Iris pigment epithelial cell (primary cell): ENCODE data around the gene AP4S1.

Experiments
- DNase-seq: peaks from one replicate; pipeline ENCODE4 v3.0.0-alpha.2; 2011; ENCODE audit warnings: low read depth

Gene AP4S1

DNA sequence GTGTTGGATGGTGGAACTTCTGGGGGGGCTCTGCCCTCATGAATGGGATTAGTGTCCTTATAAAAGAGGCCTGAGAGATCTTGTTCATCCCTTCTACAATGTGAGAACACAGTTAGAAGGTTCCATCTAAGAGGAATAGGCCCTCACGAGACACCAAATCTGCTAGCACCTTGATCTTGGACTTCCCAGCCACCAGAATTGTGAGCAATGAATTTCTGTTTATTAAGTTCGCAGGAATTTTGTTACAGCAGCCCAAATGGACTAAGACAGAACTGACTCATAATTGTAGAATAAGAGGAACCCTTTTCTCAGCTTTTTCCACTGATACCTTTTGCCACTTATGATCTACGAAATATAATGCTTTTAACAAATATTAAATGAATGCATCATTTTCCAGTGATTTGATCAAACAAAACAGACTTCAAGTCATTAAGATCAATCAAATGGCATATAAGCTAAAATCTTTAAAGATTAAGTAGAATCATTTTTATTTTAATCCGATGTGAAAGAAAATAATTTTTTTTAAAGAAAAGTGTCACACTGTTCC lies 113.9 kb downstream of the AP4S1 start:
- DNase-seq: no peak

DNA sequence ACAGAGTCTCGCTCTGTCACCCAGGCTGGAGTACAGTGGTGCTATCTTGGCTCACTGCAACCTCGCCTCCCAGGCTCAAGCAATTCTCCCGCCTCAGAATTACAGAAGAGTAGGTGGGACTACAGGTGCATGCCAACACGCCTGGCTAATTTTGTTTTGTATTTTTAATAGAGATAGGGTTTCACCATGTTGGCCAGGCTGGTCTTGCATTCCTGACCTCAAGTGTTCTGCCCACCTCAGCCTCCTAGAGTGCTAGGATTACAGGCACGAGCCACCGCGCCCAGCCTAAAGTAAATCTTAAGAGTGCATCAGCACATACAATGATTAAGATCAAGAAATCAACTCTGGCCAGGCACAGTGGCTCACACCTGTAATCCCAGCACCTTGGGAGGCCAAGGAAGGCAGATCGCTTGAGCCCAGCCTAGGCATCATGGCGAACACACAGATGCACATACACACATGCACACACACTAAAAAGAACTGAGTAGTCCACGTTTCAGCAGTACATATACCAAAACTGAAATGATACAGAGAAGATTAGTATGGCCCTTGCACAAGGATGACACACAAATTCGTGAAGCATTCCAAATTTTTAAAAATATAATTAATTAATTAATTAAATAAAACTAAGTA lies 117.1 kb downstream of the AP4S1 start:
- DNase-seq: no peak
